ENCODE results near the gene AKR1C1.
A peak's percentile ranks its signal among the peaks of the same experiment; 100 is the strongest.
"Not testable (repeated sequence)": the region's sequence is repeated elsewhere in the genome, so short reads cannot be mapped to it uniquely, and the experiment has no call there.

Gene AKR1C1

DNA sequence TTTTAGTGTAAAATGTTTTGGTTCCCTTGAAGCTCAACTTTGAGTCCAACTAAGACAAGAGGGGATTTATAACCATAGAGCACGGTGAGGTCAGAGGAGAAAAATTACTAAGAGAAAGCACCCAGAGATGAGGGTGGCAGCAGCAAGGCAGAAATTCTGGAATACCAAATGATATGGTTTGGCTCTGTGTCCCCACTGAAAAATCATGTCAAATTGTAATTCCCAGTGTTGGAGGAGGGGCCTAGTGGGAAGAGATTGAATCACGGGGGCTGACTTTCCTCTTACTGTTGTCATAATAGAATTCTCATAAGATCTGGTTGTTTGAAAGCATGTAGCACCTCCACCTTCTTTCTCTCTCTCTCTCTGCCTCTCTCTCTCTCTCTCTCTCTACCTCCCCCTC lies 19.4 kb upstream of the AKR1C1 start:
- TF ChIP-seq, protein P1, sequence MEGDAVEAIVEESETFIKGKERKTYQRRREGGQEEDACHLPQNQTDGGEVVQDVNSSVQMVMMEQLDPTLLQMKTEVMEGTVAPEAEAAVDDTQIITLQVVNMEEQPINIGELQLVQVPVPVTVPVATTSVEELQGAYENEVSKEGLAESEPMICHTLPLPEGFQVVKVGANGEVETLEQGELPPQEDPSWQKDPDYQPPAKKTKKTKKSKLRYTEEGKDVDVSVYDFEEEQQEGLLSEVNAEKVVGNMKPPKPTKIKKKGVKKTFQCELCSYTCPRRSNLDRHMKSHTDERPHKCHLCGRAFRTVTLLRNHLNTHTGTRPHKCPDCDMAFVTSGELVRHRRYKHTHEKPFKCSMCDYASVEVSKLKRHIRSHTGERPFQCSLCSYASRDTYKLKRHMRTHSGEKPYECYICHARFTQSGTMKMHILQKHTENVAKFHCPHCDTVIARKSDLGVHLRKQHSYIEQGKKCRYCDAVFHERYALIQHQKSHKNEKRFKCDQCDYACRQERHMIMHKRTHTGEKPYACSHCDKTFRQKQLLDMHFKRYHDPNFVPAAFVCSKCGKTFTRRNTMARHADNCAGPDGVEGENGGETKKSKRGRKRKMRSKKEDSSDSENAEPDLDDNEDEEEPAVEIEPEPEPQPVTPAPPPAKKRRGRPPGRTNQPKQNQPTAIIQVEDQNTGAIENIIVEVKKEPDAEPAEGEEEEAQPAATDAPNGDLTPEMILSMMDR (IDR thresholded peaks at IDR 0.05; ENCODE audit: low read length, missing control alignments), result no peak
- DNase-seq (ENCODE audit: low read depth), result no peak
- H3K4me3 ChIP-seq (replicated peaks; ENCODE audit: low read depth, low read length), result no peak overlapping the region

DNA sequence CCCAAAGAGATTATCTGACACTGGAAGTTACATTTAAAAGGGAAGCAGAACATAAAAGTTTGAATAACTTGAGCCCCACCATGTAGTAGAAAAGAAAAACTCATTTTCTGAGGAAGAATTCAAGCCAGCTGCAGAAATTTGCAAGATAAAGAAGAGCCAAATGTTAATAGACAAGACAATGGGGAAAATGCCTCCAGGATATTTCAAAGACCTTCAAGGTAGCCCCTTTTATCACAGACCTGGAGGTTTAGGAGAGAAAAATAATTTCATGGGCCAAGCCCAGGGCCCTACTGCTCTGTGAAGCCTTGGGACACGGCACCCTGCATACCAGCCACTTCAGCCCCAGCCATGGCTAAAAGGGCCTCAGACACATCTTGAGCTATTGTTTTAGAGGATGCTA lies 18.4 kb upstream of the AKR1C1 start:
- DNase-seq (ENCODE audit: low read depth), result no peak
- no peak overlapping the region for H3K4me3 ChIP-seq (replicated peaks; ENCODE audit: low read depth, low read length)
- TF ChIP-seq, protein P1 (IDR thresholded peaks at IDR 0.05; ENCODE audit: low read length, missing control alignments), result no peak

DNA sequence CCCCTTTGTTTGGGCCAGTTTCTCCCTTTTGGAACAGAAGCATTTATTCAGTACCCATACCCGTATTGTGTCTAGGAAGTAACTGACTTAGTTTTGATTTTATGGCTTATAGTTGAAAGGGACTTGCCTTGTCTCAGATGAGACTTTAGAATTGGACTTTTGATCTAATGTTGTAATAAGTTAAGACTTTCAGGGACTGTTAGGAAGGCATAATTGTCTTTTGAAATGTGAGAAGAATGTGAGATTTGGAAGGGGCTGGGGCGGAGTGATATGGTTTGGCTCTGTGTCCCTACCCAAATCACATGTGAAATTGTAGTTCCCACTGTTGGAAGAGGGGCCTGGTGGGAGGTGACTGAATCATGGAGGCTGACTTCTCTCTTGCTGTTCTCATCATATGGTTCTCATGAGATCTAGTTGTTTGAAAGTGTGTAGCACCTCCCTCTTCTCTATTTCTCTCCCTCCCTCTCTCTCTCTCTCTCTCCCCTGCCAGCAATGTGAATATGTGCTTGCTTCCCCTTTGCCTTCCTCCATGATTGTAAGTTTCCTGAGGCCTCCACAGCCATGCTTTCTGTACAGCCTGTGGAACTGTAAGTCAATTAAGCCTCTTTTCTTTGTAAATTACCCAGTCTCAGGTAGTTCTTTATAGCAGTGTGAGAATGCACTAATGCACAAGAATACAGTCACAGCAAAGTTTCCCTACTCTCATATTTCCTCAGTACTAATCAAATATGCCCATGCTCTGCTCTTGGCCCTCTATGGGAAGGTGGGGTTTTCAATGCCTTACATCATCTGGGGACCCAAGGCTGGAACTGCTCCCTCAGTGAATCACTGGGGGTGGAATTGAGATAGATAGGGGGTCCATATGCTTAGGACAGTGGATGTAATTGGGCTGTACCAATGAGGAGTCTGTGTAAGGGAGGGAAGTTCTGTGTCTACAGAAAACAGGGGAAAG lies 17.2 kb upstream of the AKR1C1 start:
- TF ChIP-seq, protein P1 (IDR thresholded peaks at IDR 0.05; ENCODE audit: low read length, missing control alignments), result no peak
- DNase-seq (ENCODE audit: low read depth), result no peak
- H3K4me3 ChIP-seq (replicated peaks; ENCODE audit: low read depth, low read length), result no peak overlapping the region

DNA sequence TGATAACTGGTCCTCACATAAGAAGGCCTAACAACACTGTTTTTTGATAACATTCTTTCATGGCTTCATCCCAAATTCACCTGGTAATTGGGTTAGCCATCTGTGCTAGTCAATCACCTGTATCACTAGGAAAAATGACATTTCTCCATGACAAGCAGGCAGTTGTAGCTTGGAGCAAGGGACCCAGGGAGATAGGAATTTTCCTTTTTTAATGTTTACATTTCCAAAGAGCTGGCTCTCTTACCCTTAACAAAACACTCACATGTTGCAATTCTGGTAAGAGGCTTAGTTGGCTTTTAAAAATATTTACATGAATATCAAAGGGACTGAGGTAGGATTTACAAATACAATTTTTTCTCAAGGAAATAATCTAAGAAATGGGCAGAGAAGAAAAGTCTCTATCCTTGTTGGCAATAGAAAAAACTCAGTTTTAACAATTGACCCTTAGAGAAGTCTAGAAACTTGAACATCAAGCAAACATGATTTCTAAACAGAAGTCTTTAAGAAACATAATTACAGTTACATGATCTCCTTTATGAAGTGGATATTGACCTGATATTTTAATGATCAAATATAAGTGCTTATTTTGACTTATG lies 16.1 kb upstream of the AKR1C1 start:
- peak; percentile 50 for DNase-seq (ENCODE audit: low read depth)
- no peak overlapping the region for H3K4me3 ChIP-seq (replicated peaks; ENCODE audit: low read depth, low read length)
- TF ChIP-seq, protein P1 (IDR thresholded peaks at IDR 0.05; ENCODE audit: low read length, missing control alignments), result no peak

DNA sequence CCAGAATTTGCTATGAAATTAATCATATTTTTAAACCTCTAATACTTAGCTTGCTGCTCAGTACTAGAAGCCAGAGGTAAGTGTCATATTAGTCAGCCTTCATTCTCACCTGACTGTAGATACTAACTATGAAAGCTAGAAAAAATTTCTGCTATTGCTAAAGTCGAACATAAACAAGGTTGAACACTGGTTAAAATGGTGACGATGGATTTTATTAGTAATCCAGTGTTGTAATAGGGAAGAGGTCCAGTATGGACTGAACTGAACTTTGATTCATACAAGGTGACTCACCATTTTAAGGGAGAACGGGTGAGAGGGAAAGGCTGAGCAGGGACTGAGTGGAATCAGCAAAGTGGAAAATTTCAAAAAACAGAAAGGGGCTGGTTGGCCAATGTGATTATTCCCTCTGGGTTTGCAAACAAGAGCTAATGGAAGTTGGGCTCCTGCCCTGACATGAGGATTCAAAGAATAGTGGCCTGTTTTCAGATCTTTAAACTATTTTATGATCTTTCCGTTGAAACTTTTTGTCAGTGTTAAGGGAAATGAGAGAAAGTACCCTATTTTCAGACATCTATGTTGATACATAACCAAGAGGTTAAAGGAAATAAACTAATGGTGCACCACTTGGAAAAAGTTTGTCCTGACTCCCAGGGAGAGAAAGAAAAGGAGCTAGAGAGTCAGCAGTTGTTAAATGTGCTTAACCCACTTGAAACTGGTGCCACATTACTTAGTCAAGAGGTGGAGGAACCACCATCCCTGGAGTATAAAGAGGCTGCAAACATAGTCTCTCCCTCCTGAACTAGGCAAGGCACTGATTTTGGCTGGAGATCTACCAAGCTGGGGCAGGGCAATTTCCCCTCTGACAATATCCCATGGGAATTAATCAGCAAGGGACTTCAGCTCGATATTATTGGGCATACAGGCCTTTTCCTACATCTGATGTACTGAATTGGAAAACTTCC lies 15.3 kb upstream of the AKR1C1 start:
- peak; percentile 94 for DNase-seq (ENCODE audit: low read depth)
- no peak overlapping the region for H3K4me3 ChIP-seq (replicated peaks; ENCODE audit: low read depth, low read length)
- TF ChIP-seq, protein P1 (IDR thresholded peaks at IDR 0.05; ENCODE audit: low read length, missing control alignments), result no peak

DNA sequence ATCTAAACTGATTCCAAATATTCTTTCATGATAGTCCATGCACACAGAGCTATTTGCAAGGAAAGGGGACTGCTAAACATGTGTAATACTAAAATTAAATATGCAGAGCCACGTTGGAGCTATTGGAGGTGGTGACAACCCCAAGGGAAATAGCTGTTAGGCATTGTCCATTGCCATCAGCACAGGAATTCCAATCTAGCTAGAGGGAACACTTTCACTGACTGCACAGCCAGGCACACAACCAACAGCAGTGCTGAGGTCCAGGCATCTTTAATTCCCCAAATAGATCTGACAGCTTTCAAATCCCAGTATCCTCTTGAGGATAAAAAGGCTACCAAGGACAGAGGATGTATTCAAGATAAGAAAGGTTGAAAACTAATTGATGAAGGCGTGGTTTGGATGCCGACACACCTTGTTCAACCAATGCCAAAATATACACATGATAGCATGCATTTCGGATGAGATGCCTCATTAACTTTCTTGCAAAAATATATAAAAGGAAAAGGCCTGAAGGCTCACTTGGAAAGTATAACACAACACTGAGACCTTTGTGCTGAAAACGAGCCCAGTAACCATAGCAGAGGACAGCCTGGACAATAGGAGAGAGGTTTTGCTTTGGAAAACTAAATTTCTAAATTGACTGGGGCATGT lies 11.6 kb upstream of the AKR1C1 start:
- H3K4me3 ChIP-seq (replicated peaks; ENCODE audit: low read depth, low read length); DNase-seq (ENCODE audit: low read depth): not testable (repeated sequence)

All from fibroblast of pulmonary artery (primary cell).